Adrenal gland (tissue), 12 donors: ENCODE measurements around the gene COL10A1. TPM values are rescaled to one million over a fixed set of nuclear protein-coding genes. Genes with fewer than 3 reads are reported as not detected.

Experiments used
- DNase-seq, 7 donors: peaks; one replicate each; pipeline ENCODE4 v3.0.0-alpha.2; 2019 to 2020
- H3K27ac ChIP-seq, 5 donors: fragments of 200-600 bp; sonication (generic) in 4 of 5; 1 replicate in 3 of 5; 2 replicates in 2 of 5; pipeline versions ENCODE4 v1.5.1 to v1.8.0; 2016 to 2020; ENCODE audit warnings: mild to moderate bottlenecking in 1 of 5
- H3K27me3 ChIP-seq: fragments of 200-600 bp; 2 replicates; pipeline ENCODE4 v1.8.0; 2021
- H3K36me3 ChIP-seq, 2 donors: fragments of 200-600 bp; replicated peaks in 1 of 2; 1 replicate in 1 of 2; 2 replicates in 1 of 2; pipeline versions ENCODE4 v1.5.1 to v1.8.0; 2018 to 2022
- H3K4me1 ChIP-seq, 2 donors: fragments of 200-600 bp; replicated peaks in 1 of 2; 1 replicate in 1 of 2; 2 replicates in 1 of 2; pipeline versions ENCODE4 v1.5.1 to v1.8.0; 2018 to 2021
- H3K4me3 ChIP-seq, 4 donors: fragments of 200-600 bp; sonication (generic) in 3 of 4; one replicate each; pipeline ENCODE4 v1.5.1; 2016 to 2018
- H3K9me3 ChIP-seq, 3 donors: fragments of 200-600 bp; sonication (generic) in 1 of 3; replicated peaks in 1 of 3; 1 replicate in 2 of 3; 2 replicates in 1 of 3; pipeline versions ENCODE4 v1.5.1 to v1.8.0; 2016 to 2021
- CTCF ChIP-seq, 6 experiments: fragments of 450-650 bp in 4 of 6; fragments of 200-600 bp in 2 of 6; sonication (generic) in 1 of 6; IDR thresholded peaks; 1 replicate in 5 of 6; 2 replicates in 1 of 6; pipeline versions ENCODE4 v1.5.1 to v1.8.0; 2016 to 2021; ENCODE audit warnings: antibody characterized with exemption in 6 of 6, mild to moderate bottlenecking in 2 of 6, moderate library complexity in 1 of 6
- POLR2A ChIP-seq, 2 donors: fragments of 450-650 bp; IDR thresholded peaks; one replicate each; pipeline ENCODE4 v1.6.1; 2017; ENCODE audit warnings: antibody characterized with exemption in 2 of 2, mild to moderate bottlenecking in 2 of 2, moderate library complexity in 1 of 2
- WGBS, 4 donors: extraction: QIAGEN DNeasy Blood & Tissue Kit in 2 of 4; methylation state at CpG; one replicate each; pipeline versions ENCODE4 v1.1.5 to v1.1.7; 2013 to 2017; 5-methylcytosine and 5-hydroxymethylcytosine counted together
- intact Hi-C, 2 donors: fragments of 100-400 bp; cut with DNase I; formaldehyde crosslinking; loops; one replicate each; pipeline versions ENCODE4 v1.14.1 to v1.15.0; 2022 to 2023
- polyA plus RNA-seq, 3 donors: library from polyadenylated mRNA; stranded (reverse); fragments of 200-250 nt in 2 of 3; fragments of 350-450 nt in 1 of 3; fragmentation: Illumina TruSeq in 1 of 3; extraction: RNeasy Lipid Tissue Mini Kit (QIAGEN cat#74804) in 1 of 3; gene quantifications; one replicate each; pipeline ENCODE4 v1.2.3, GENCODE V29; 2013 to 2014
- total RNA-seq, 9 donors: library from RNA; depleted of rRNA in 4 of 9; stranded (reverse); fragments of >200 nt in 4 of 9; fragments of 120-200 nt in 1 of 9; fragmentation: NEBNext Ultra II Directional in 1 of 9; extraction: Animal tissue kit (Norgen Biotek cat#: 25700) in 1 of 9; gene quantifications; one replicate each; pipeline versions ENCODE4 v1.1.0 to v1.2.4, GENCODE V29; 2013 to 2023
- donor health status: healthy with polysubstance abuse.
- donor health status: Bipolar disorder and iron deficiency.
- donor health status: DM: yes; HTN: yes; CAD: no.
- donor health status: DM: no; HTN: no; CAD: no.
- donor health status: DM: no; HTN: no; CAD: no.
- donor health status: DM: yes; HTN: yes; CAD: no.

Gene COL10A1
- total and polyA plus RNA-seq, 12 donors, result under 0.01 to 0.12 (median 0.07) TPM; not detected in 9

GRCh38 chr6:116113386-116113785 is 12.5 kb downstream of the COL10A1 start:
- no peak for DNase-seq
- Histone ChIP-seq H3K9me3 (no peaks in the 10 kb centered on the region), H3K27me3 (no peaks in the 10 kb centered on the region), H3K36me3 (peaks cover 0 to 52% of the 10 kb centered on the region in 2 donors), H3K4me3 (no peak overlapping the region), H3K4me1 (no peaks in the 10 kb centered on the region), H3K27ac (no peak overlapping the region)
- WGBS, 4 donors, result 88 to 96% (median 91%) methylated on average over 2 of the region's 2 CpGs
- intact Hi-C loops, result no loop called here
- TF ChIP-seq CTCF (IDR thresholded peaks at IDR 0.05), result no peak
- no peak for TF ChIP-seq POLR2A (IDR thresholded peaks at IDR 0.05)

GRCh38 chr6:116111552-116112528 is 14.1 kb downstream of the COL10A1 start:
- H3K36me3 ChIP-seq, result peaks cover 0 to 47% of the 10 kb centered on the region in 2 donors
- peak in 3 of 7 donors; percentile 42 to 47 (median 46) for DNase-seq
- no peaks in the 10 kb centered on the region for H3K27me3 ChIP-seq
- H3K4me3 ChIP-seq, result no peak overlapping the region
- H3K27ac ChIP-seq, result no peak overlapping the region
- 73 to 88% (median 83%) methylated on average over 5 of the region's 5 CpGs for WGBS, 4 donors
- H3K9me3 ChIP-seq, result no peaks in the 10 kb centered on the region
- peaks cover 0 to 3% of the 10 kb centered on the region in 2 donors for H3K4me1 ChIP-seq
- TF ChIP-seq POLR2A (IDR thresholded peaks at IDR 0.05) (no peak), CTCF (IDR thresholded peaks at IDR 0.05) (peak in 3 of 6 experiments; percentile 24 to 42 (median 27))
- intact Hi-C loops, result no loop called here

DNA sequence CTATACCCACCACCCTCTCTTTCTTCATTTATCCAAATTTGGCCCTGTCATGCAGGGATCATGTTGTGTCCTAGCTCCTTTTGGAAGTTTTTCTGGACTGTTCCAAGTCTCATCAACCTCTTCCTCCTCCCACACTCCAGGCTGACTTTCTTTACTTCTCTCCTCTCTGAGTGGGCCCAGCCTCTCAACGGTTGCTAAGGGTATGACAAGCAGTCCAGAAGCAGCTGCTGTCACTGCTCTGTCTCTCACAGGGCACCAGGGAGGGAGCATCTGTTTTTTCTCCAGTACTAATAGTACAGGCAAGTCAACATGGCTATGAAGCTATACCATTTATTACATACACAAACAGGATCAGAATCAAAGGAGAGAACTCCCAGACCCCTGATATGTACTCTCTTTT is 17.1 kb downstream of the COL10A1 start:
- Histone ChIP-seq H3K27ac (no peak overlapping the region), H3K4me3 (no peak overlapping the region), H3K27me3 (no peaks in the 10 kb centered on the region), H3K36me3 (peaks cover 0 to 34% of the 10 kb centered on the region in 2 donors), H3K4me1 (peaks cover 7 to 32% of the 10 kb centered on the region in 2 donors), H3K9me3 (no peaks in the 10 kb centered on the region)
- DNase-seq, result no peak
- TF ChIP-seq POLR2A (IDR thresholded peaks at IDR 0.05) (no peak), CTCF (IDR thresholded peaks at IDR 0.05) (no peak)
- intact Hi-C loops, result no loop called here
- 39 to 57% (median 40%) methylated on average over 1 of the region's 1 CpG for WGBS, 4 donors

GRCh38 chr6:116106146-116106545 is 19.8 kb downstream of the COL10A1 start:
- WGBS, 4 donors, result 5 to 18% (median 13%) methylated on average over 1 of the region's 1 CpG
- TF ChIP-seq POLR2A (IDR thresholded peaks at IDR 0.05) (no peak), CTCF (IDR thresholded peaks at IDR 0.05) (no peak)
- Histone ChIP-seq H3K4me3 (no peak overlapping the region), H3K36me3 (peaks cover 0 to 27% of the 10 kb centered on the region in 2 donors), H3K27me3 (no peaks in the 10 kb centered on the region), H3K27ac (peak overlapping the region in 2 of 5 donors; percentile 3 to 17), H3K4me1 (peaks cover 25 to 58% of the 10 kb centered on the region in 2 donors), H3K9me3 (no peaks in the 10 kb centered on the region)
- intact Hi-C loops, result no loop called here
- DNase-seq, result no peak
